Neural progenitor cell (in vitro differentiated cells): ENCODE measurements around the gene MRPL38. TPM values are rescaled to one million over a fixed set of nuclear protein-coding genes. Genes with fewer than 3 reads are reported as not detected.

Source experiments
- DNase-seq: peaks from one replicate; pipeline ENCODE4 v3.0.0-alpha.2; 2016; ENCODE audit warnings: low spot score
- H2AFZ ChIP-seq: fragments of 200-600 bp; sonication (generic); replicated peaks from 2 replicates; pipeline ENCODE4 v1.6.1; 2016; ENCODE audit warnings: antibody characterized with exemption
- H3F3A ChIP-seq: fragments of 200-600 bp; sonication (generic); 2 replicates; pipeline ENCODE4 v1.6.1; 2016; ENCODE audit warnings: antibody characterized with exemption, low read depth
- H3K27ac ChIP-seq: fragments of 200-600 bp; sonication (generic); 2 replicates; pipeline ENCODE4 v1.5.1; 2016; ENCODE audit warnings: mild to moderate bottlenecking
- H3K27me3 ChIP-seq: fragments of 200-600 bp; sonication (generic); 2 replicates; pipeline ENCODE4 v1.6.1; 2016; ENCODE audit warnings: mild to moderate bottlenecking, moderate library complexity
- H3K36me3 ChIP-seq: fragments of 200-600 bp; sonication (generic); 2 replicates; pipeline ENCODE4 v1.5.1; 2016
- H3K4me1 ChIP-seq: fragments of 200-600 bp; sonication (generic); 2 replicates; pipeline ENCODE4 v1.6.1; 2016; ENCODE audit warnings: mixed run types
- H3K4me2 ChIP-seq: fragments of 200-600 bp; sonication (generic); 2 replicates; pipeline ENCODE4 v1.6.1; 2016
- H3K4me3 ChIP-seq: fragments of 200-600 bp; sonication (generic); 2 replicates; pipeline ENCODE4 v1.5.1; 2016
- H3K79me2 ChIP-seq: fragments of 200-600 bp; sonication (generic); 2 replicates; pipeline ENCODE4 v1.6.1; 2016; ENCODE audit warnings: low read depth
- H3K9ac ChIP-seq: fragments of 200-600 bp; sonication (generic); 2 replicates; pipeline ENCODE4 v1.6.1; 2016
- H3K9me3 ChIP-seq: fragments of 200-600 bp; sonication (generic); 2 replicates; pipeline ENCODE4 v1.5.1; 2016; ENCODE audit warnings: low read depth
- H4K20me1 ChIP-seq: fragments of 200-600 bp; sonication (generic); 2 replicates; pipeline ENCODE4 v1.6.1; 2016; ENCODE audit warnings: low read depth
- H3K27ac Mint-ChIP-seq: 3 replicates; pipeline ENCODE4 v1.8.0; 2021; ENCODE audit warnings: mixed read lengths
- H3K27me3 Mint-ChIP-seq: 2 replicates; pipeline ENCODE4 v1.8.0; 2022; ENCODE audit warnings: low read depth, mild to moderate bottlenecking, inconsistent platforms, moderate library complexity, mixed read lengths; ENCODE audit not compliant: insufficient read depth
- H3K36me3 Mint-ChIP-seq: 3 replicates; pipeline ENCODE4 v1.8.0; 2021; ENCODE audit warnings: mixed read lengths
- H3K4me1 Mint-ChIP-seq: 3 replicates; pipeline ENCODE4 v1.8.0; 2021; ENCODE audit warnings: mixed read lengths
- H3K4me3 Mint-ChIP-seq: 3 replicates; pipeline ENCODE4 v1.8.0; 2021; ENCODE audit warnings: mild to moderate bottlenecking, moderate library complexity, mixed read lengths
- H3K9me3 Mint-ChIP-seq: 3 replicates; pipeline ENCODE4 v1.8.0; 2020; ENCODE audit warnings: mixed read lengths
- CTCF ChIP-seq: fragments of 200-600 bp; sonication (generic); IDR thresholded peaks from 2 replicates; pipeline ENCODE4 v1.5.1; 2017; ENCODE audit warnings: antibody characterized with exemption, mild to moderate bottlenecking
- EZH2 ChIP-seq: fragments of 200-600 bp; sonication (generic); IDR thresholded peaks from 2 replicates; pipeline ENCODE4 v1.6.1; 2017; ENCODE audit warnings: antibody characterized with exemption, mild to moderate bottlenecking, moderate library complexity
- EZH2phosphoT487 ChIP-seq: fragments of 200-600 bp; sonication (generic); IDR thresholded peaks from 2 replicates; pipeline ENCODE4 v1.6.1; 2017; ENCODE audit warnings: antibody characterized with exemption
- total RNA-seq: library from RNA; depleted of rRNA; stranded (reverse); fragments of >200 nt; gene quantifications from 2 replicates; pipeline ENCODE4 v1.2.3, GENCODE V29; 2015; ENCODE audit warnings: low replicate concordance

The MRPL38 gene
- total RNA-seq, 1 donor from 2014 or later, result 26.8 TPM

- no peaks in the 10 kb centered on the region for H4K20me1 ChIP-seq
- no peaks in the 10 kb centered on the region for H3K9me3 Mint-ChIP-seq
- no peak for TF ChIP-seq EZH2phosphoT487
- TF ChIP-seq CTCF, result no peak
- TF ChIP-seq EZH2, result no peak
- no peak for DNase-seq
- H3K4me1 ChIP-seq, result peaks cover 7% of the 10 kb centered on the region
- peaks cover 2% of the 10 kb centered on the region for H3K27me3 Mint-ChIP-seq
- no peak overlapping the region for H3K4me3 Mint-ChIP-seq
- H3K4me1 Mint-ChIP-seq, result peaks cover 15% of the 10 kb centered on the region
- H3K27ac Mint-ChIP-seq, result no peak overlapping the region
- H3K9ac ChIP-seq, result no peak overlapping the region
- H3F3A ChIP-seq, result peaks cover 9% of the 10 kb centered on the region
- H3K36me3 ChIP-seq, result no peaks in the 10 kb centered on the region
- H3K36me3 Mint-ChIP-seq, result peaks cover 12% of the 10 kb centered on the region
- H3K9me3 ChIP-seq, result no peaks in the 10 kb centered on the region
- no peaks in the 10 kb centered on the region for H3K27me3 ChIP-seq
- no peak overlapping the region for H3K4me3 ChIP-seq
- H3K79me2 ChIP-seq, result no peaks in the 10 kb centered on the region
- no peak overlapping the region for H2AFZ ChIP-seq
- no peak overlapping the region for H3K27ac ChIP-seq
- H3K4me2 ChIP-seq, result no peak overlapping the region
Measured at GRCh38 chr17:75945211-75945610, 40.5 kb upstream of the MRPL38 start.

GRCh38 chr17:75943491-75943890 is 38.8 kb upstream of the MRPL38 start:
- H3K79me2 ChIP-seq, result no peaks in the 10 kb centered on the region
- peaks cover 2% of the 10 kb centered on the region for H3K27me3 Mint-ChIP-seq
- H3K36me3 ChIP-seq, result no peaks in the 10 kb centered on the region
- H3K27ac ChIP-seq, result no peak overlapping the region
- peaks cover 5% of the 10 kb centered on the region for H3K36me3 Mint-ChIP-seq
- H3K9ac ChIP-seq, result no peak overlapping the region
- H2AFZ ChIP-seq, result no peak overlapping the region
- H3K4me3 ChIP-seq, result no peak overlapping the region
- H3K4me1 Mint-ChIP-seq, result peaks cover 15% of the 10 kb centered on the region
- no peaks in the 10 kb centered on the region for H3K27me3 ChIP-seq
- H3K27ac Mint-ChIP-seq, result no peak overlapping the region
- DNase-seq, result no peak
- no peak overlapping the region for H3K4me3 Mint-ChIP-seq
- H3K9me3 Mint-ChIP-seq, result no peaks in the 10 kb centered on the region
- H3K4me2 ChIP-seq, result no peak overlapping the region
- no peak for TF ChIP-seq CTCF
- no peak for TF ChIP-seq EZH2
- no peak for TF ChIP-seq EZH2phosphoT487
- H4K20me1 ChIP-seq, result no peaks in the 10 kb centered on the region
- peaks cover 9% of the 10 kb centered on the region for H3F3A ChIP-seq
- no peaks in the 10 kb centered on the region for H3K9me3 ChIP-seq
- peaks cover 8% of the 10 kb centered on the region for H3K4me1 ChIP-seq

GRCh38 chr17:75942473-75942872 is 37.8 kb upstream of the MRPL38 start:
- H3K27ac ChIP-seq, result no peak overlapping the region
- no peak for TF ChIP-seq EZH2phosphoT487
- TF ChIP-seq EZH2, result no peak
- TF ChIP-seq CTCF, result no peak
- no peak for DNase-seq
- H3K4me2 ChIP-seq, result no peak overlapping the region
- no peak overlapping the region for H3K9ac ChIP-seq
- H4K20me1 ChIP-seq, result no peaks in the 10 kb centered on the region
- peaks cover 8% of the 10 kb centered on the region for H3K36me3 Mint-ChIP-seq
- no peaks in the 10 kb centered on the region for H3K9me3 Mint-ChIP-seq
- H3K27ac Mint-ChIP-seq, result no peak overlapping the region
- H3F3A ChIP-seq, result peaks cover 9% of the 10 kb centered on the region
- peaks cover 15% of the 10 kb centered on the region for H3K4me1 Mint-ChIP-seq
- H2AFZ ChIP-seq, result no peak overlapping the region
- H3K4me3 Mint-ChIP-seq, result no peak overlapping the region
- H3K79me2 ChIP-seq, result no peaks in the 10 kb centered on the region
- H3K27me3 ChIP-seq, result no peaks in the 10 kb centered on the region
- H3K36me3 ChIP-seq, result no peaks in the 10 kb centered on the region
- peaks cover 8% of the 10 kb centered on the region for H3K4me1 ChIP-seq
- peaks cover 6% of the 10 kb centered on the region for H3K27me3 Mint-ChIP-seq
- H3K9me3 ChIP-seq, result no peaks in the 10 kb centered on the region
- H3K4me3 ChIP-seq, result no peak overlapping the region
